Natural killer cell treated with Interleukin-12 subunit alpha and Interleukin-12 subunit beta and Interleukin-15 and Interleukin-18, amount 100 ng/mL, for 72 hours (primary cell): ENCODE measurements around the gene KIF1B. TPM values are rescaled to one million over a fixed set of nuclear protein-coding genes. Genes with fewer than 3 reads are reported as not detected.

Source experiments
- ATAC-seq, 2 donors: fragments of 150-1000 bp; cut with Tn5 transposase in 1 of 2; sonication (Bioruptor Pico), chemical (Tn5 transposase) in 1 of 2; 2 replicates each; pipeline ENCODE4 v1.10.0; 2021
- DNase-seq: peaks from one replicate; pipeline ENCODE4 v3.0.0; 2022; ENCODE audit warnings: low spot score
- H3K27ac Mint-ChIP-seq, 2 donors: 1 replicate in 1 of 2; 2 replicates in 1 of 2; pipeline ENCODE4 v1.8.0; 2022; ENCODE audit warnings: mixed read lengths in 2 of 2, mild to moderate bottlenecking in 1 of 2, moderate library complexity in 1 of 2
- H3K27me3 Mint-ChIP-seq, 2 donors: 1 replicate in 1 of 2; 2 replicates in 1 of 2; pipeline ENCODE4 v1.8.0; 2022; ENCODE audit warnings: mixed read lengths in 2 of 2
- H3K36me3 Mint-ChIP-seq: one replicate; pipeline ENCODE4 v1.8.0; 2022; ENCODE audit warnings: mixed read lengths
- H3K4me1 Mint-ChIP-seq, 2 donors: 1 replicate in 1 of 2; 2 replicates in 1 of 2; pipeline ENCODE4 v1.8.0; 2022; ENCODE audit warnings: low read depth in 2 of 2, mixed read lengths in 2 of 2, mild to moderate bottlenecking in 1 of 2
- H3K4me3 Mint-ChIP-seq: one replicate; pipeline ENCODE4 v1.8.0; 2022; ENCODE audit warnings: mixed read lengths
- H3K9me3 Mint-ChIP-seq: 2 replicates; pipeline ENCODE4 v1.8.0; 2022; ENCODE audit warnings: mixed read lengths
- total RNA-seq, 2 donors: library from RNA; stranded (reverse); gene quantifications; one replicate each; pipeline ENCODE4 v1.2.3, GENCODE V29; 2022

The KIF1B gene
- total RNA-seq, 2 donors from 2014 or later = 9.9 to 32.2 TPM

DNA sequence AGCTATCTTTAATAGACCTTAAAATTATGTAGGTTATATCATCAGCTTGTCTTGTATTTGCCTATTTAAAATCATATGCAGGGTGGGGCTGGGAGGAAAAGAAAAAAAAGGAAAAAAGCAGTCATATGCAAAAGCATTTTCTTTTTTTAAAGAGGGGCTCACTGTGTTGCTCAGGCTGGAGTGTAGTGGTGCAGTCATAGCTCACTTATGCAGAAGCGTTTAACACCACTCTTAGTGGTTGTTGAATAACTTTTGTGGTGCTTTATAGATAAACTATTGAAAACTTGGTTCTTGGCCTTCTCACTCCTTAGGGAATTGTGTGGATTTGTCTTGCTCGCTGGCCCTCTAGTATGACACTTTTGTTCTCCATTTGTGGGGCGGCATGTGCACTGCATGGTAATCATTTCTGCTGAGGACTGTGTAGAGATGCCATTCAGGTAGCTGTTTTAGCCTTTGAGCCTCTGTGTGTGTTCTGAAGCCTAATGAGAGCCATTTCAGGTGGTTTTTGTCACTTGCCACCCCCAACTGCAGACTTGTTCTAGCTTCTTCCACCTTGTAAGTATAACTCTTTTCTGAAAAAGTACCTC, 77.8 kb downstream of the KIF1B start:
- DNase-seq (no peak), ATAC-seq (no peak)
- no peak overlapping the region for H3K4me3 Mint-ChIP-seq
- no peaks in the 10 kb centered on the region for H3K4me1 Mint-ChIP-seq
- no peaks in the 10 kb centered on the region for H3K27me3 Mint-ChIP-seq
- H3K27ac Mint-ChIP-seq = no peak overlapping the region
- no peaks in the 10 kb centered on the region for H3K9me3 Mint-ChIP-seq
- no peaks in the 10 kb centered on the region for H3K36me3 Mint-ChIP-seq

DNA sequence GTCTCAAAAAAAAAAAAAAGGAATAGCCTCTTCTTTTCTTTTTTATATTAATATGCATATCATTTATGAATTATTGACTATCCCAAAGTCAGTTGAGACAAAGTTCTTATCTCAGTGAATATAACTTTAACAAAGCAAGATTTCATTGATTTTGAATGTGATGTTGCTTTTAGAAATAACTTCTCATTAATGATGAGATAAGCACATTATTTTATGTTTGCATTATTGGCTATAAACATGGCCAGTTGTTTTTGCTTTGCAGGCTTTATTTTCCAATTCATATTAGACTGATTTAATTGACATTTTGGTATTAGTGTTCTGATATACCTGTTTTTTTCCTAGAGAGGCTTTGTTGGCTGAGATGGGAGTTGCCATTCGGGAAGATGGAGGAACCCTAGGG, 81.3 kb downstream of the KIF1B start:
- Mint-ChIP-seq H3K4me1 (no peaks in the 10 kb centered on the region), H3K27ac (no peak overlapping the region), H3K27me3 (no peaks in the 10 kb centered on the region), H3K4me3 (no peak overlapping the region), H3K9me3 (no peaks in the 10 kb centered on the region), H3K36me3 (no peaks in the 10 kb centered on the region)
- no peak for DNase-seq
- ATAC-seq = no peak

DNA sequence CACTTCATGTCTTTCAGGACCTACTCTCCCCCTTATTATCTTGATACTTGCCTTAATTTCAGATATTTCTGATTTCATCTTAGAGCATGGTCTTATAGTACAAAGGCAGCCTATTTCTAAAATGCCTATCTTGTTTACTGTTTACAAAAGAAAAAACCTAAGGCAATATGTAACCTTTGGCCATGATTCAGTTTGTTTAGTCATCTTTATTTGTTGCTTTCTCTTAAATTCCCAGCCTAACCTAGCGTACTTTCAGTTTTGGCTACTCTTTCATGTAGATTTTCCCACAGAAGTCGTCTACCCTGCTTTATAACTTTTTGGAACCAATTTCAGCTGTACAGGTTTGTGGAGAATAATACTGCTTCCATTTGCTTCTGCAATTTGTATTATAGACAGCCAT, 81.8 kb downstream of the KIF1B start:
- Mint-ChIP-seq H3K4me1 (no peaks in the 10 kb centered on the region), H3K27me3 (no peaks in the 10 kb centered on the region), H3K4me3 (no peak overlapping the region), H3K9me3 (no peaks in the 10 kb centered on the region), H3K27ac (no peak overlapping the region), H3K36me3 (no peaks in the 10 kb centered on the region)
- no peak for ATAC-seq
- no peak for DNase-seq

DNA sequence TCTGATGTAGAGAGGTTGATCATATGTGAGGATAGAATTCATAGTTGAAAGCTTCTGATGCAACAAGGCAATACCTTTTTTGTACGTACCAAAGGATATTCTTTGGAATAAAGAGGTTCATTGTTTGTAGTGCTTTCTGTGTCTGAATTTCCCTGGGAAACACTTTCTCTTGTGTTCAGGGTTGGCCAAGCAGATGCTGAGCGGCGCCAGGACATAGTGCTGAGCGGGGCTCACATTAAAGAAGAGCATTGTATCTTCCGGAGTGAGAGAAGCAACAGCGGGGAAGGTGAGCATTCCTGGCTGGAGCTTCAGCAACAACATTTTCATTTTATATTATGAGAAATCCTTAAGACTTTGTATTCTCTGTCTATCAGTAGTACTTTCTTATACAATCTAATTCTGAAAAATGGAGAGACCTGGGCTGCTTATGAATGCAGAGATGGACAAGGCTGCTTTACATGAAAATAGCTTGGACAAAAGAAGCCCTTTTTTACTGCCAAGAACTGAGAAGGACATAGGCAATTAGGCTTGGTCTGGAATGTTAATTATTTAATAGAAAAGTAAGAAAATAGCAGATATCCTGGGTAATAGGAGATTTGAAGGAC, 85.2 kb downstream of the KIF1B start:
- H3K36me3 Mint-ChIP-seq = no peaks in the 10 kb centered on the region
- no peak for DNase-seq
- H3K4me1 Mint-ChIP-seq = no peaks in the 10 kb centered on the region
- ATAC-seq = no peak
- no peak overlapping the region for H3K27ac Mint-ChIP-seq
- no peaks in the 10 kb centered on the region for H3K27me3 Mint-ChIP-seq
- H3K4me3 Mint-ChIP-seq = no peak overlapping the region
- H3K9me3 Mint-ChIP-seq = no peaks in the 10 kb centered on the region

DNA sequence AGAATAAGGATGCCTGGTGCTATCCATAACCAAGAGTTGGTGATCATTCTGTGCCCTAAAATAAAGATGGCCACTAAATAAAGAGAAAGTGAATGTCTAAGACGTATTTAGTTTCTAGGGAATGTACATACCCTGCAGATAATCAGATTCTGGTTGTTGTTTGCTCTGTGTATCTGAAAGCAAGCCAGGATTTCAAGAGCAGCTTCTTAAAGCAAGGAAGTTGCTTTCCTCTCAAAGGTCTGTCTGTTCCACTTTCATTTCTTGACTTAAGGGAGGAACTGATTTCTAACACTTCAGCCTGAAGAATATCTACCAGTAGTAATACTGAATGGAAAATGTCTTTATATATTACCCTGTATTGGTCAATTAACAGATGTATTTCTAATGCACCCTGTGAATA, 88.8 kb downstream of the KIF1B start:
- peaks cover 10% of the 10 kb centered on the region for H3K36me3 Mint-ChIP-seq
- H3K4me1 Mint-ChIP-seq = peaks cover 4 to 11% of the 10 kb centered on the region in 2 donors
- H3K27me3 Mint-ChIP-seq = no peaks in the 10 kb centered on the region
- no peak overlapping the region for H3K27ac Mint-ChIP-seq
- no peak overlapping the region for H3K4me3 Mint-ChIP-seq
- ATAC-seq = no peak
- no peak for DNase-seq
- H3K9me3 Mint-ChIP-seq = no peaks in the 10 kb centered on the region

DNA sequence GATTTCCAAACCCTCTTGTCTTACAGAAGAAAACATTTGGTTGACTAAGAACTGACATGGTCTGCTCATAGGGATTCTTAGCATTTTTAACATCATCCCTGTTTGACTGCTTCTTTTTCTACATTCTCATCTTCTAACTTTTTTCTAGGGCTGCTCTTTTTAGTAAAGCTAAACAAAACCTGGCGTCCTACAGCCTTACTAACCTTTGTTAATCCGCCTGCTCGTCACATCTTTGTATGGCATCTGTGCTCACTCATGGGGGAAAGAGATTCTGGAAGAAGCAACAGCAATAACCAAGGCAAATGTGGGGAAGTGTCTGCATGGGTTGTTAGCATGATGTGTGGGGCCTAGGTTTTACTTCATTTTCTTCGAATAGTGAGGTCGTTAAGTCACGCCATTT, 92.0 kb downstream of the KIF1B start:
- Mint-ChIP-seq H3K36me3 (peaks cover 10% of the 10 kb centered on the region), H3K27ac (no peak overlapping the region), H3K27me3 (no peaks in the 10 kb centered on the region), H3K4me3 (no peak overlapping the region), H3K4me1 (peaks cover 4 to 12% of the 10 kb centered on the region in 2 donors), H3K9me3 (no peaks in the 10 kb centered on the region)
- no peak for DNase-seq
- ATAC-seq = no peak

DNA sequence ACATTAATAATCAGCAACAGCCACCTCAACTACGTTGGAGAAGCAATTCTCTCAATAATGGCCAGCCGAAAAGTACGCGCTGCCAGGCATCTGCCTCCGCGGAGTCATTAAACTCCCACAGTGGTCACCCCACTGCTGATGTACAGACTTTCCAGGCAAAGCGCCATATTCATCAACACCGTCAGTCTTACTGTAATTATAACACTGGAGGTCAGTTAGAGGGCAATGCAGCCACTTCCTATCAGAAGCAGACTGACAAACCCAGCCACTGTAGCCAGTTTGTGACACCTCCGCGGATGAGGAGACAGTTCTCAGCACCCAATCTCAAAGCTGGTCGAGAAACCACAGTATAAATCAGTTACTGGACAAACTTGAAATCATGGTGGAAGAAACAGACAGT, 93.9 kb downstream of the KIF1B start:
- Mint-ChIP-seq H3K27ac (no peak overlapping the region), H3K9me3 (no peaks in the 10 kb centered on the region), H3K4me3 (no peak overlapping the region), H3K36me3 (peaks cover 10% of the 10 kb centered on the region), H3K4me1 (peaks cover 12 to 28% of the 10 kb centered on the region in 2 donors), H3K27me3 (no peaks in the 10 kb centered on the region)
- peak; percentile 49 to 61 for ATAC-seq
- no peak for DNase-seq

DNA sequence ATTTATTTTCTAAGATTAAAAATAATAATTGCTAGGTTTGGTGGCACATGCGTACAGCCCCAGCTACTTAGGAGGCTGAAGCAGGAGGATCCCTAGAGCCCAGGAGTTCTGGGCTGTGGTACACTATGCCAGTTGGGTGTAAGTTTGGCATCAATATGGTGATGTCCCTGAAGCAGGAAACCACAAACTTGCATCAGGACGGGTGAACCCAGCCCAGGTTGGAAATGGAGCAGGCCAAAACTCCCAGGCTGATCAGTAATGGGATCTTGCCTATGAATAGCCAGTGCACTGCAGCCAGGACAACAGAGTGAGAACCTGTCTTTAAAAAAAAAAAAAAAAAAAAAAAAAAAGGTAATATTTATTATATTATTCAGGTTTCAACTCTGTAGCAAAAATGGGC, 96.1 kb downstream of the KIF1B start:
- H3K27me3 Mint-ChIP-seq = no peaks in the 10 kb centered on the region

DNA sequence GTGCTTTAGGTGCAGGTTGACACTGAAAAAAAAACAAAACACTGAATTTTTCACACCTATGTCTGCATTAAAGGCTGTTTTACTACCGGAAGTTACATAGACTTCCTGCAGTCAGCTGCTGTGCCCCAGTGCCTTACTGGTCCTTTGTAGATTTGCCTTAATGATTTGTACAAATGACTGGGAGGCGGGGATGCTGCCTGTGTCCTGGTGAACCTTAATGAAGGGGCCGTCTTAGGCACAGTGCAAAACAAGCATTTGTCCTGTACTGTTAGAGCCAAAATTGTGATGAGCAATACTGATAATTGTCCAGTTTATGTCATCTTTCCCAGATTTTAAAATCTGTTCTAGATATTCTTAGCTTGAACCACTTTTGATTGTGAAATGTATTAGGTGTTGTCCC, 97.6 kb downstream of the KIF1B start:
- no peaks in the 10 kb centered on the region for H3K9me3 Mint-ChIP-seq
- H3K27ac Mint-ChIP-seq = peak overlapping the region; percentile 74 to 79
- ATAC-seq = peak; percentile 70 to 86
- no peaks in the 10 kb centered on the region for H3K27me3 Mint-ChIP-seq
- H3K4me3 Mint-ChIP-seq = peak overlapping the region; percentile 30
- peaks cover 20 to 36% of the 10 kb centered on the region in 2 donors for H3K4me1 Mint-ChIP-seq
- DNase-seq = no peak
- peaks cover 9% of the 10 kb centered on the region for H3K36me3 Mint-ChIP-seq

More for the DNA sequence above, 96.1 kb downstream of the KIF1B start:
- Mint-ChIP-seq H3K4me3 (no peak overlapping the region), H3K36me3 (peaks cover 10% of the 10 kb centered on the region), H3K27ac (no peak overlapping the region), H3K4me1 (peaks cover 20 to 36% of the 10 kb centered on the region in 2 donors), H3K9me3 (no peaks in the 10 kb centered on the region)
- no peak for DNase-seq
- ATAC-seq = peak in 1 of 2 donors; percentile 32

DNA sequence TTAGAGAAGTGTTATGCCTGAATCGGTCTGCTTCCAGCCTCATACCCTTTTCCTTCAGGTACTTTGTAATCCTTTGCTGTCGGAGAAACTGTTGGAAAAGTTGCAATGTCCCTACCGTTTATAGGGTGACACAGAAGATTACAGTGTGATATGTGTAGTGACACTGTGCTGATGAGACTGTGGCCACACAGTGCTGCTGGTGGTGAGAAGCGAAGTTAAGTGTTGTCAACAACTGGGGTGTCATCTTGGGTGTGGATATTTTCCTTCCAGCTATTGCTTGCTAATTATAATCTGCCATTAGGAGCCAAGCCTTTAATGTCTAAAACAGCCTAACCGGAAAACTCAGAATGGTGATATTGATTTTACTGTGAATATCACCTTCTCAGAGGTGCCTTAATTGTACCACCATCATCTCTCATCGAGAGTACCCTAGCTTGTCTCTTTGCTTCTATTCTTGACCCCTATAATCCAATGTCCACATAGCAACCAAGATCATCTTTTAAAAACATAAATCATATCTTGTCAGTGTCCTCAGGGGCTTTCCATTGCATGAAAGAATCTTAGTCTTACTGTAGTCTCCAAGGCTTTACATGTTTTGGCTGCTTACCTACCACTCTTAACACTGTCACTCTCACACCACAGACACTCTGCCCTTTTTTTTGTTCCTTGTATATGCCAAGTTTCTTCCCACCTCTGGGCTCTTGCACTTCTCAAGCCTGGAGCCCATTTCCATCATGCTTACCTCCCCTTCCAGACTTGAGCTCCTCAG, 99.1 kb downstream of the KIF1B start:
- peak overlapping the region; percentile 43 for H3K4me3 Mint-ChIP-seq
- DNase-seq = no peak

DNA sequence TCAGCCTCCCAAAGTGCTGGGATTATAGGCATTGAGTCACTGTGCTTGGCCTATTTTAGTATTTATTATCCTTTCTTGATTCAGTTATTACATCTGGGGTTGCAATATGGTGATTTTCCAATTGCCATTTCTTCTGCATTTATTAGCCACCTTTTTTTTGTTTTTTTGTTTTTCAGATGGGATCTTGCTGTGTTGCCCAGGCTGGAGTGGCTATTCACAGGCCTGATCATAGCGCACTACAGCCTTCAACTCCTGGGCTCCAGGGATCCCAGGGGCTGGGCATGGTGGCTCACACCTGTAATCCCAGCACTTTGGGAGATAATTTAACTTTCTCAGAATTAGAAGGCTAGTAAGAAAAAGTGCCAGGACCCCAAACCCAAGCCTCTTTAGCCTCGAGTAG, 106.4 kb downstream of the KIF1B start:
- ATAC-seq (no peak), DNase-seq (no peak)
- H3K9me3 Mint-ChIP-seq = no peaks in the 10 kb centered on the region
- no peaks in the 10 kb centered on the region for H3K36me3 Mint-ChIP-seq
- no peak overlapping the region for H3K4me3 Mint-ChIP-seq
- no peaks in the 10 kb centered on the region for H3K4me1 Mint-ChIP-seq
- H3K27me3 Mint-ChIP-seq = no peaks in the 10 kb centered on the region
- no peak overlapping the region for H3K27ac Mint-ChIP-seq

More for the DNA sequence above, 99.1 kb downstream of the KIF1B start:
- Mint-ChIP-seq H3K27ac (peak overlapping the region; percentile 74), H3K27me3 (no peaks in the 10 kb centered on the region), H3K9me3 (no peaks in the 10 kb centered on the region), H3K36me3 (no peaks in the 10 kb centered on the region), H3K4me1 (peaks cover 17 to 25% of the 10 kb centered on the region in 2 donors)
- no peak for ATAC-seq

DNA sequence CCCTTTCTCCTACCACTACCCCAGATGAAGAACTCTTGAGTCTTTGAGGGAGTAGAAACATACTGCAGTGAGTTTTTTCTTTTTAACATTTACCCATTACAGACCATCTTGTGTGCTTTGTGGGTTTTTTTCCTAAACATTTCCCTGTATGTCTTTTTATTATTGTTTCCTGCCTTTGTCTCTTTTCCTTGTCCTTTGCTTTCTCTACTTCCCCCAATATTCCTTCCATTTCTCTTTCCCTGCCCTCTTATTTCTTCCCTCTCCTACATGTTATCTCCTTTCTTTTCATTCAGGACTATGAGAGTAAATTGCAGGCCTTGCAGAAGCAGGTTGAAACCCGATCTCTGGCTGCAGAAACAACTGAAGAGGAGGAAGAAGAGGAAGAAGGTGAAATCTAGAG, 109.4 kb downstream of the KIF1B start:
- Mint-ChIP-seq H3K27ac (no peak overlapping the region), H3K27me3 (no peaks in the 10 kb centered on the region), H3K9me3 (no peaks in the 10 kb centered on the region), H3K4me1 (peaks cover 0 to 11% of the 10 kb centered on the region in 2 donors), H3K36me3 (no peaks in the 10 kb centered on the region), H3K4me3 (no peak overlapping the region)
- ATAC-seq (no peak), DNase-seq (no peak)

DNA sequence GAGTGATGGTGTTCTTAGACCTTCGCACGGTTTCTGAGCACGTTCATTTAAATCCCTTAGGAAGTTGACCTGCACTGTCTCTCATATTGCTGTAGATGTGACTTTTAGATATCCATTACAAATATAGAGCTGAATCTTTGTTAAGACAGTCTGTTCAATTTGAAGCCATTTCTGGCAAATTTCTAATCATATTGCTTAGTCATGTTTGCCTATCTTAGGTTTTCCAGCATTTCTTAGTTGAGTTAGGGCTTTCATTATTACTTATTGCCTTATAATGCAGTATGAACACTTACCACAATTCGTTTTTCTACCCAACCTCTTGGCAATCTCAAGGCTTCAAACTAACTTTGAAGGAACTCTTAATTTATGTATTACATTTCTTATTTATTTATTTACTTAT, 110.0 kb downstream of the KIF1B start:
- Mint-ChIP-seq H3K36me3 (no peaks in the 10 kb centered on the region), H3K4me1 (peaks cover 0 to 11% of the 10 kb centered on the region in 2 donors), H3K27me3 (no peaks in the 10 kb centered on the region), H3K27ac (no peak overlapping the region), H3K9me3 (no peaks in the 10 kb centered on the region), H3K4me3 (no peak overlapping the region)
- DNase-seq (no peak), ATAC-seq (no peak)

DNA sequence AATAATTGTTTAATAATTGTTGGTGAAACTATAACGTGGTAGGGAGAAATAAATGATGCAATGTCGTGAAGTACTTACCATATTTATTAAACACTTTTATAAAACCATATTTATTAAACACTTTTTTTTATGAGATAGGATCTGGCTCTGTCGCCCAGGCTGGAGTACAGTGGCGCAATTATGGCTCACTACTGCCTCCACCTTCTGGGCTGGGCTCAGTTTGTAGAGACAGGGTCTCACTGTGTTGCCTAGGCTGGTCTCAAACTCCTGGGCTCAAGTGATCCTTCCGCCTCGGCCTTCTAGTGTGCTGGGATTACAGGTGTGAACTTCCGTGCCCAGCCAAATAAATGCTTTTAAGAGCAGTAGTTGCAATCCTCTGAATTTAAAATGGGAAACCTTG, 112.5 kb downstream of the KIF1B start:
- Mint-ChIP-seq H3K27ac (no peak overlapping the region), H3K4me1 (peaks cover 0 to 21% of the 10 kb centered on the region in 2 donors), H3K9me3 (no peaks in the 10 kb centered on the region), H3K27me3 (no peaks in the 10 kb centered on the region), H3K36me3 (peaks cover 4% of the 10 kb centered on the region), H3K4me3 (no peak overlapping the region)
- ATAC-seq (no peak), DNase-seq (no peak)
